Liver (tissue), 9 donors: ENCODE data around the gene DUSP9. TPM values are rescaled to one million over a fixed set of nuclear protein-coding genes. Genes with fewer than 3 reads are reported as not detected.
"Not testable (repeated sequence)": the region's sequence is repeated elsewhere in the genome, so short reads cannot be mapped to it uniquely, and the experiment has no call there.

ENCODE experiments used
- DNase-seq: peaks from one replicate; pipeline ENCODE4 v3.0.0-alpha.2; 2017; ENCODE audit warnings: low spot score
- H3K27ac ChIP-seq, 2 donors: one replicate each; pipeline ENCODE4 v1.7.0; 2013; ENCODE audit warnings: inconsistent platforms in 2 of 2, low read length in 2 of 2, control low read depth in 1 of 2, low read depth in 1 of 2, mild to moderate bottlenecking in 1 of 2
- H3K27me3 ChIP-seq, 4 donors: one replicate each; pipeline versions ENCODE4 v1.6.1 to v1.7.0; 2013; ENCODE audit warnings: low read length in 3 of 4, inconsistent platforms in 1 of 4, mild to moderate bottlenecking in 1 of 4, moderate library complexity in 1 of 4; ENCODE audit not compliant: control insufficient read depth in 4 of 4, insufficient read depth in 4 of 4
- H3K36me3 ChIP-seq, 4 donors: one replicate each; pipeline versions ENCODE4 v1.6.1 to v1.7.0; 2013; ENCODE audit warnings: low read length in 3 of 4, mild to moderate bottlenecking in 3 of 4, low read depth in 1 of 4, moderate library complexity in 1 of 4; ENCODE audit not compliant: control insufficient read depth in 4 of 4, insufficient read depth in 3 of 4
- H3K4me1 ChIP-seq, 4 donors: one replicate each; pipeline versions ENCODE4 v1.6.1 to v1.7.0; 2013; ENCODE audit warnings: low read length in 3 of 4, mild to moderate bottlenecking in 3 of 4, moderate library complexity in 1 of 4; ENCODE audit not compliant: control insufficient read depth in 4 of 4, insufficient read depth in 4 of 4
- H3K4me3 ChIP-seq, 3 donors: one replicate each; pipeline versions ENCODE4 v1.6.1 to v1.7.0; 2013; ENCODE audit warnings: low read length in 3 of 3, control low read depth in 1 of 3, low read depth in 1 of 3, mild to moderate bottlenecking in 1 of 3
- H3K9ac ChIP-seq, 2 donors: one replicate each; pipeline ENCODE4 v1.7.0; 2013; ENCODE audit warnings: low read length in 2 of 2, mild to moderate bottlenecking in 2 of 2, moderate library complexity in 2 of 2, control low read depth in 1 of 2, low read depth in 1 of 2
- H3K9me3 ChIP-seq, 4 donors: one replicate each; pipeline versions ENCODE4 v1.6.1 to v1.7.0; 2013; ENCODE audit warnings: low read length in 3 of 4; ENCODE audit not compliant: control insufficient read depth in 4 of 4
- ATF3 ChIP-seq: IDR thresholded peaks from 2 replicates; pipeline ENCODE4 v1.6.1; 2016; ENCODE audit warnings: antibody characterized with exemption
- CTCF ChIP-seq: fragments of 150-350 bp; IDR thresholded peaks from 2 replicates; pipeline ENCODE4 v1.5.1; 2017; ENCODE audit warnings: improper control_type of control experiment, low read depth, low read length; ENCODE audit not compliant: missing input control
- EGR1 ChIP-seq, 2 donors: IDR thresholded peaks; 2 replicates each; pipeline ENCODE4 v1.6.1; 2016 to 2018; ENCODE audit warnings: antibody characterized with exemption in 2 of 2, low read depth in 2 of 2
- FOXA2 ChIP-seq: IDR thresholded peaks from 2 replicates; pipeline ENCODE4 v1.6.1; 2016; ENCODE audit warnings: antibody characterized with exemption
- GABPA ChIP-seq, 2 donors: IDR thresholded peaks in 1 of 2; conservative IDR thresholded peaks in 1 of 2; 2 replicates each; pipeline ENCODE4 v1.6.1; 2016; ENCODE audit warnings: antibody characterized with exemption in 2 of 2, mild to moderate bottlenecking in 1 of 2, moderate library complexity in 1 of 2
- HNF4A ChIP-seq, 2 donors: conservative IDR thresholded peaks; 2 replicates each; pipeline ENCODE4 v1.6.1; 2016; ENCODE audit warnings: antibody characterized with exemption in 2 of 2, mild to moderate bottlenecking in 2 of 2
- JUND ChIP-seq, 2 donors: IDR thresholded peaks; 2 replicates each; pipeline ENCODE4 v1.6.1; 2016; ENCODE audit warnings: antibody characterized with exemption in 2 of 2
- NR2F2 ChIP-seq: IDR thresholded peaks from 2 replicates; pipeline ENCODE4 v1.6.1; 2016; ENCODE audit warnings: antibody characterized with exemption
- RAD21 ChIP-seq, 2 donors: IDR thresholded peaks; 2 replicates each; pipeline ENCODE4 v1.6.1; 2016; ENCODE audit warnings: antibody characterized with exemption in 2 of 2, mild to moderate bottlenecking in 2 of 2
- REST ChIP-seq: IDR thresholded peaks from 2 replicates; pipeline ENCODE4 v1.6.1; 2016; ENCODE audit warnings: antibody characterized with exemption, mild to moderate bottlenecking
- RXRA ChIP-seq, 2 donors: IDR thresholded peaks; 2 replicates each; pipeline ENCODE4 v1.6.1; 2017 to 2018; ENCODE audit warnings: antibody characterized with exemption in 2 of 2, mild to moderate bottlenecking in 1 of 2
- SP1 ChIP-seq: IDR thresholded peaks from 2 replicates; pipeline ENCODE4 v1.6.1; 2018; ENCODE audit warnings: antibody characterized with exemption, mild to moderate bottlenecking
- TAF1 ChIP-seq: conservative IDR thresholded peaks from 2 replicates; pipeline ENCODE4 v1.6.1; 2016; ENCODE audit warnings: antibody characterized with exemption, mild to moderate bottlenecking
- WGBS: extraction: QIAGEN DNeasy Blood & Tissue Kit; methylation state at CpG from one replicate; pipeline ENCODE4 v1.1.7; 2013; 5-methylcytosine and 5-hydroxymethylcytosine counted together
- polyA plus RNA-seq, 2 donors: library from polyadenylated mRNA; stranded (reverse) in 1 of 2; unstranded in 1 of 2; fragments of 200-250 nt in 1 of 2; fragments of >200 nt in 1 of 2; fragmentation: Nextera tagmentation in 1 of 2; extraction: Ambion mirVana in 1 of 2; gene quantifications; one replicate each; pipeline versions ENCODE4 v1.2.1 to v1.2.3, GENCODE V29; 2013 to 2015
- total RNA-seq, 2 donors: library from RNA; depleted of rRNA; stranded (reverse); fragments of >200 nt; gene quantifications; one replicate each; pipeline ENCODE4 v1.2.3, GENCODE V29; 2014
- donor health status: healthy.
- donor health status: healthy.
- donor health status: healthy.
- donor health status: healthy.
- donor health status: healthy.

Gene DUSP9
- total and polyA plus RNA-seq, 4 donors: 0.42 to 164 (median 1.4) TPM

- not testable (repeated sequence) for H3K9ac ChIP-seq, H3K36me3 ChIP-seq, H3K27me3 ChIP-seq, DNase-seq, H3K9me3 ChIP-seq, H3K4me3 ChIP-seq, H3K27ac ChIP-seq
- WGBS: 89% methylated on average over 18 of the region's 18 CpGs
- peaks cover 1 to 14% (median 6%) of the 10 kb centered on the region in 4 donors for H3K4me1 ChIP-seq
These were observed 42.2 kb upstream of the DUSP9 start for GRCh38 chrX:153604666-153605380.

- Histone ChIP-seq H3K9ac (no peak overlapping the region), H3K27me3 (no peaks in the 10 kb centered on the region), H3K4me1 (peaks cover 4 to 11% (median 7%) of the 10 kb centered on the region in 4 donors), H3K27ac (no peak overlapping the region), H3K4me3 (no peak overlapping the region), H3K9me3 (no peaks in the 10 kb centered on the region), H3K36me3 (no peaks in the 10 kb centered on the region)
- WGBS: 89% methylated on average over 23 of the region's 23 CpGs
- TF ChIP-seq RAD21 (IDR thresholded peaks at IDR 0.05): no peak
- TF ChIP-seq TAF1: no peak
- TF ChIP-seq JUND (IDR thresholded peaks at IDR 0.05): no peak
- no peak for TF ChIP-seq GABPA (IDR thresholded peaks at IDR 0.05 in 1 of 2, conservative IDR thresholded peaks at IDR 0.05 in 1 of 2)
- no peak for TF ChIP-seq EGR1 (IDR thresholded peaks at IDR 0.05; ENCODE audit: low read depth in 2 of 2)
- no peak for TF ChIP-seq RXRA (IDR thresholded peaks at IDR 0.05)
- no peak for TF ChIP-seq SP1
- no peak for TF ChIP-seq NR2F2
- no peak for TF ChIP-seq REST
- no peak for TF ChIP-seq CTCF
- TF ChIP-seq ATF3: no peak
- TF ChIP-seq HNF4A (conservative IDR thresholded peaks at IDR 0.05): no peak
- TF ChIP-seq FOXA2: no peak
- no peak for DNase-seq
These were observed 40.5 kb upstream of the DUSP9 start for GRCh38 chrX:153606503-153606902.
